Heart left ventricle (tissue), 16 donors: ENCODE data around the gene DENND6B. TPM values are rescaled to one million over a fixed set of nuclear protein-coding genes. Genes with fewer than 3 reads are reported as not detected.

Source experiments
- ATAC-seq, 4 donors: fragments of 200-7000 bp; cut with Tn5 transposase; one replicate each; pipeline ENCODE4 v1.9.1; 2020 to 2022; ENCODE audit warnings: moderate library complexity in 4 of 4, mild to moderate bottlenecking in 3 of 4, moderate number of reproducible peaks in 1 of 4
- DNase-seq, 5 donors: peaks; one replicate each; pipeline ENCODE4 v3.0.0-alpha.2; 2020
- H3K27ac ChIP-seq, 12 donors: fragments of 200-600 bp; sonication (generic) in 4 of 12; one replicate each; pipeline versions ENCODE4 v1.5.0 to v1.8.0; 2016 to 2022; ENCODE audit warnings: mild to moderate bottlenecking in 2 of 12
- H3K27me3 ChIP-seq, 9 donors: fragments of 200-600 bp; sonication (generic) in 2 of 9; one replicate each; pipeline versions ENCODE4 v1.5.1 to v1.8.0; 2016 to 2022; ENCODE audit warnings: mild to moderate bottlenecking in 3 of 9
- H3K36me3 ChIP-seq, 9 donors: fragments of 200-600 bp; sonication (generic) in 2 of 9; one replicate each; pipeline versions ENCODE4 v1.5.0 to v1.8.0; 2018 to 2022; ENCODE audit warnings: mild to moderate bottlenecking in 2 of 9
- H3K4me1 ChIP-seq, 12 donors: fragments of 200-600 bp; sonication (generic) in 4 of 12; one replicate each; pipeline versions ENCODE4 v1.5.0 to v1.8.0; 2016 to 2022; ENCODE audit warnings: mild to moderate bottlenecking in 3 of 12
- H3K4me3 ChIP-seq, 12 donors: fragments of 200-600 bp; sonication (generic) in 4 of 12; one replicate each; pipeline versions ENCODE4 v1.5.0 to v1.8.0; 2017 to 2022; ENCODE audit warnings: mild to moderate bottlenecking in 9 of 12, moderate library complexity in 4 of 12
- H3K9me3 ChIP-seq, 12 donors: fragments of 200-600 bp; sonication (generic) in 4 of 12; one replicate each; pipeline versions ENCODE4 v1.5.0 to v1.8.0; 2016 to 2022; ENCODE audit warnings: mild to moderate bottlenecking in 1 of 12
- POLR2A ChIP-seq, 2 donors: fragments of 450-650 bp; IDR thresholded peaks; one replicate each; pipeline ENCODE4 v1.6.1; 2017; ENCODE audit warnings: antibody characterized with exemption in 2 of 2, mild to moderate bottlenecking in 2 of 2, moderate library complexity in 2 of 2
- WGBS, 4 donors: extraction: QIAGEN DNeasy Blood & Tissue Kit in 2 of 4; methylation state at CpG; one replicate each; pipeline versions ENCODE4 v1.1.5 to v1.1.7; 2013 to 2018; 5-methylcytosine and 5-hydroxymethylcytosine counted together
- intact Hi-C, 10 donors: fragments of 100-400 bp; cut with DNase I; formaldehyde crosslinking; loops; one replicate each; pipeline versions ENCODE4 v1.11.1 to v1.14.2; 2022
- polyA plus RNA-seq, 2 donors: library from polyadenylated mRNA; stranded (reverse); fragments of 200-250 nt; gene quantifications; one replicate each; pipeline ENCODE4 v1.2.3, GENCODE V29; 2013
- total RNA-seq, 9 donors: library from RNA; depleted of rRNA in 2 of 9; stranded (reverse); fragments of >200 nt in 2 of 9; fragmentation: NEBNext Ultra II Directional in 3 of 9; extraction: Animal tissue kit (Norgen Biotek cat#: 25700) in 3 of 9; gene quantifications; one replicate each; pipeline versions ENCODE4 v1.1.0 to v1.2.4, GENCODE V29; 2016 to 2023
- TF ChIP-seq, protein P1 (sequence below), 12 donors: fragments of 200-600 bp; sonication (generic) in 4 of 12; IDR thresholded peaks; one replicate each; pipeline versions ENCODE4 v1.5.0 to v1.8.0; 2018 to 2022; ENCODE audit warnings: antibody characterized with exemption in 12 of 12, mild to moderate bottlenecking in 5 of 12
- donor health status: ischemic (EF 13 %, LVEDD 7.1; RV severe dilation, severe dysfunction).
- donor health status: healthy with polysubstance abuse.
- donor health status: DM: no; HTN: yes; CAD: no.
- donor health status: DM: no; HTN: no; CAD: no.
- donor health status: ischemic (EF 25% LVEDD 6.9; RV normal size, moderate dysfunction).
- donor health status: ischemic (EF 25% LVEDD 5.7; RV mildly dilated, moderate dysfunction).
- donor health status: healthy.
- donor health status: DM: yes; HTN: yes; CAD: no.
- donor health status: ischemic (EF 35%, LVEDD 5.7; RV mildly dilated, moderate dysfunction).
- donor health status: nonischemic (EF 11% LVEDD 7.7; RV severe dilation, severe dysfunction).
- donor health status: DM: yes; HTN: yes; CAD: no.
- donor health status: PGD.
- donor health status: ischemic (EF 29% LVEDD 5.4; RV normal size, mild dysfunction).
- donor health status: nonischemic (EF 23%, LVEDD 6.1; RV moderate dilation, normal function).

Gene DENND6B
- total and polyA plus RNA-seq, 11 donors: 1.0 to 3.2 (median 1.5) TPM

DNA sequence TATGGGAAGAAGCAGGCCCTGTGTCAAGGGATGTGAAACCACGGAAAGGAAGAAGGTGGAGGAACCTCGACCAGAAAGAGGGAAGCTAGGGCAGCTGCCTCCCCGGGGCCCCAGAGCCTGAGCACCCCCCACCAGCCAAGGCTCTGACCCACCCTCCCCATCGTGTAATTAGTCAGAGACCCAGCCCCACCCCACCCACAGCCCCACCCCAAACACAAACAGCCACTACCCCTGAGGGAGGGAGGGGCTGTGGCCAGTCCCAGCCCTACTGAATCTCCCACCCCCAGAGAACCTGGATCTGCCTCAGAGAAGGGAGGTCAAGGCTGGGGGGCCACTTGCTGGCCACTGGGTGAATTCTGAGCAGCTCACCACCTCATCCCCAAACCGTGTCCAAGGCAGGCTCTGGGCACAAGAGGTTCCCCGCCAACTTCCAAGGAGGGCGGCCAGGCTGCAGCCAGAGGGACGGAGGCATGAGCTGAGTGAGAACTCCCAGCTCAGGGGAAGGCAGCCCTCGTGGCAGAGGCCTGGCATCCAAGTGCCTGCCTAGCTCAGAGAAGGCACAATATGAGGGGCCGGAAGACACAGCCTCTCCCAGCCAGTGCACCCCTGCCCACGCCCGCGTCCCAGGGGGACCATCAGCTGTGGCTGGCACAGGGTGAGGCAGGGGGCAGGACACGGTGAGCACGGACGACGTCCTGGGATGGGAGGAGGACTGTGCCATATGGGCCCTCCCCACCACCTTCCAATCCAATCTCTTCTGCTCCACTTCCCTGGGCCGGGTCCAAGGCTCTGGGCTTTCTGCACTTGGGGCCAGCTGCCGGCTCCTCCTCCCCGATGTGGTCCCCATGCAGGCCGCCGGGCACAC lies 22.1 kb downstream of the DENND6B start:
- no peaks in the 10 kb centered on the region for H3K9me3 ChIP-seq
- peak overlapping the region in 10 of 12 donors; percentile 55 to 99 (median 92) for H3K4me3 ChIP-seq
- H3K27me3 ChIP-seq: no peaks in the 10 kb centered on the region
- peaks cover 26 to 90% (median 81%) of the 10 kb centered on the region in 12 donors for H3K4me1 ChIP-seq
- DNase-seq: peak in 3 of 5 donors; percentile 55 to 79 (median 57)
- no peaks in the 10 kb centered on the region for H3K36me3 ChIP-seq
- ATAC-seq: peak in 1 of 4 donors; percentile 3
- intact Hi-C loops: loop anchor here in 2 of 10 donors (5.0 kb wide), 1 partner anchor 32 kb away; the partner anchor contains the start of gene MAPK11 (in 2 of the 2)
- 38 to 45% (median 44%) methylated on average over 7 to 22 of the region's 22 CpGs for WGBS, 4 donors
- TF ChIP-seq, protein P1, sequence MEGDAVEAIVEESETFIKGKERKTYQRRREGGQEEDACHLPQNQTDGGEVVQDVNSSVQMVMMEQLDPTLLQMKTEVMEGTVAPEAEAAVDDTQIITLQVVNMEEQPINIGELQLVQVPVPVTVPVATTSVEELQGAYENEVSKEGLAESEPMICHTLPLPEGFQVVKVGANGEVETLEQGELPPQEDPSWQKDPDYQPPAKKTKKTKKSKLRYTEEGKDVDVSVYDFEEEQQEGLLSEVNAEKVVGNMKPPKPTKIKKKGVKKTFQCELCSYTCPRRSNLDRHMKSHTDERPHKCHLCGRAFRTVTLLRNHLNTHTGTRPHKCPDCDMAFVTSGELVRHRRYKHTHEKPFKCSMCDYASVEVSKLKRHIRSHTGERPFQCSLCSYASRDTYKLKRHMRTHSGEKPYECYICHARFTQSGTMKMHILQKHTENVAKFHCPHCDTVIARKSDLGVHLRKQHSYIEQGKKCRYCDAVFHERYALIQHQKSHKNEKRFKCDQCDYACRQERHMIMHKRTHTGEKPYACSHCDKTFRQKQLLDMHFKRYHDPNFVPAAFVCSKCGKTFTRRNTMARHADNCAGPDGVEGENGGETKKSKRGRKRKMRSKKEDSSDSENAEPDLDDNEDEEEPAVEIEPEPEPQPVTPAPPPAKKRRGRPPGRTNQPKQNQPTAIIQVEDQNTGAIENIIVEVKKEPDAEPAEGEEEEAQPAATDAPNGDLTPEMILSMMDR (IDR thresholded peaks at IDR 0.05): no peak
- TF ChIP-seq POLR2A (IDR thresholded peaks at IDR 0.05): no peak
- peak overlapping the region; percentile 47 to 98 (median 93) for H3K27ac ChIP-seq

DNA sequence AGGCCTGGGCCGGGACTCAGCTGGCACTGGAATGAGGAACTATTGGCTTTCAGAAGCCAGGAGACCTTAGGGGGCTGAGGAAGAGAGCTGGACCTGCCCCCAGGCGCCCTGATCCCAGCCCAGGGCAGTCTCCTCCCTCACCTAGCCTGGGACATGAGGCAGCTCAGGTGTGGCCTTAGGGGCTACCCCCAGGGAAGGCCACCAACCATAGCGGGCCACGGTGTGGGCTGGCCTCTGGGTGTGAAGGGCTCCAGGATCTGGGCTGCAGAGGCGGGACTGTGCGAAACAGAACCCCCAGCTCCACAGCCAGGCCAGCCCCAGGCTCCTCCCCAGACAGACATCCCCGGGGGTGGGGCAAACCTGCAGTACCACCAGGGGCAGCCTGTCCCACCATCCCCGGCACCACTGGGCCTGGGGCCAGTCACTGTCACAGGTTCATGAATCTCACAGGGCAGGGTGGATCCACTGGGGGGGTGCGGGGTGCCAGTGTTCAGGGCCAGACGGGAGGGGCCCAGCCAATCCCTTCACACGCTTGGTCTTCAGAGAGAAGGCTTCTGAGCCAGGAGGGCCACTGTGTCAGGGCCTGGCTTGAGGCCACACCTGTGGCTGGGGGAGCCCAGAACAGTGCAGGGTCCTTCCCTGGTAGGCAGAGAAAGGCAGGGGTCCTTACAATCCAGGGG lies 22.8 kb downstream of the DENND6B start:
- no peak for TF ChIP-seq POLR2A (IDR thresholded peaks at IDR 0.05)
- TF ChIP-seq, protein P1 (IDR thresholded peaks at IDR 0.05): peak in 2 of 12 donors; percentile 4
- intact Hi-C loops: no loop called here
- peak in 3 of 5 donors; percentile 50 to 67 (median 52) for DNase-seq
- peak overlapping the region in 6 of 12 donors; percentile 10 to 91 (median 32) for H3K4me3 ChIP-seq
- peak overlapping the region in 11 of 12 donors; percentile 58 to 98 (median 93) for H3K27ac ChIP-seq
- no peaks in the 10 kb centered on the region for H3K36me3 ChIP-seq
- WGBS, 4 donors: 41 to 46% (median 46%) methylated on average over 8 to 11 of the region's 11 CpGs; no CpG with 5 or more reads in 1 of the 4 donors
- H3K9me3 ChIP-seq: no peaks in the 10 kb centered on the region
- ATAC-seq: peak in 2 of 4 donors; percentile 5 to 14
- H3K27me3 ChIP-seq: no peaks in the 10 kb centered on the region
- peaks cover 26 to 90% (median 80%) of the 10 kb centered on the region in 12 donors for H3K4me1 ChIP-seq

DNA sequence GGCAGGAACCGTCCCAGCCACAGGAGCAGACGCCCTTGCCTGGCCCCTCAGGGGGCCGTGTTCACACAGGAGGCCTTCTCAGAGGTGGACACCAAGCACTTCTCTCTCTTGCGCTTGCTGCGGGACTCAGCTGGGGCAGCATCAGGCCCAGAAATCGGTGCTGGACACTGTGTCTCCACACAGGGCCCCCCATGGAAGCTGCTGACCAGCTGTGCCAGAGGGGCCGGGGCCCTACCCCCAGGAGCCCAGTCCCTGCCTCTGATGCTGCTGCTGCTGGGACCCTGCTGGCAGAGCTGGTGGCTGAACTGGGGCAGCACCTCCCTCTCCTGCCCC lies 23.3 kb downstream of the DENND6B start:
- peak overlapping the region in 4 of 12 donors; percentile 10 to 91 (median 54) for H3K4me3 ChIP-seq

More for the DNA sequence above, 23.3 kb downstream of the DENND6B start:
- no peaks in the 10 kb centered on the region for H3K9me3 ChIP-seq
- intact Hi-C loops: no loop called here
- no peaks in the 10 kb centered on the region for H3K27me3 ChIP-seq
- DNase-seq (no peak), ATAC-seq (no peak)
- H3K4me1 ChIP-seq: peaks cover 26 to 92% (median 81%) of the 10 kb centered on the region in 12 donors
- TF ChIP-seq, protein P1 (IDR thresholded peaks at IDR 0.05): no peak
- TF ChIP-seq POLR2A (IDR thresholded peaks at IDR 0.05): no peak
- peak overlapping the region in 11 of 12 donors; percentile 58 to 98 (median 93) for H3K27ac ChIP-seq
- WGBS, 4 donors: 48 to 64% (median 60%) methylated on average over 6 to 7 of the region's 7 CpGs
- no peaks in the 10 kb centered on the region for H3K36me3 ChIP-seq
